Hepatocyte (in vitro differentiated cells): Measurements from ENCODE around the gene LIAS. TPM values are rescaled to one million over a fixed set of nuclear protein-coding genes. Genes with fewer than 3 reads are reported as not detected.

Experiments
- DNase-seq: peaks from one replicate; pipeline ENCODE4 v3.0.0-alpha.2; 2016; ENCODE audit warnings: low spot score
- H2AFZ ChIP-seq: fragments of 200-600 bp; sonication (generic); 2 replicates; pipeline ENCODE4 v1.6.0; 2016; ENCODE audit warnings: antibody characterized with exemption, mild to moderate bottlenecking
- H3K27ac ChIP-seq: fragments of 200-600 bp; sonication (generic); 2 replicates; pipeline ENCODE4 v1.5.1; 2016; ENCODE audit warnings: mild to moderate bottlenecking
- H3K27me3 ChIP-seq: fragments of 200-600 bp; sonication (generic); 2 replicates; pipeline ENCODE4 v1.6.1; 2016
- H3K36me3 ChIP-seq: fragments of 200-600 bp; sonication (generic); replicated peaks from 2 replicates; pipeline ENCODE4 v1.5.1; 2016; ENCODE audit warnings: low read depth; ENCODE audit not compliant: insufficient read depth
- H3K4me1 ChIP-seq: fragments of 200-600 bp; sonication (generic); 2 replicates; pipeline ENCODE4 v1.5.1; 2016; ENCODE audit warnings: mild to moderate bottlenecking, moderate library complexity; ENCODE audit not compliant: insufficient read depth
- H3K4me2 ChIP-seq: fragments of 200-600 bp; sonication (generic); 2 replicates; pipeline ENCODE4 v1.6.0; 2016
- H3K4me3 ChIP-seq: fragments of 200-600 bp; sonication (generic); 2 replicates; pipeline ENCODE4 v1.5.1; 2016; ENCODE audit warnings: mild to moderate bottlenecking
- H3K79me2 ChIP-seq: fragments of 200-600 bp; sonication (generic); 2 replicates; pipeline ENCODE4 v1.6.0; 2017; ENCODE audit warnings: mild to moderate bottlenecking
- H3K9me2 ChIP-seq: fragments of 200-600 bp; sonication (generic); replicated peaks from 2 replicates; pipeline ENCODE4 v1.6.0; 2017; ENCODE audit warnings: mild to moderate bottlenecking; ENCODE audit not compliant: insufficient read depth
- H3K9me3 ChIP-seq: fragments of 200-600 bp; sonication (generic); 2 replicates; pipeline ENCODE4 v1.5.1; 2016; ENCODE audit warnings: low read depth, mild to moderate bottlenecking
- H4K20me1 ChIP-seq: fragments of 200-600 bp; sonication (generic); 2 replicates; pipeline ENCODE4 v1.6.0; 2016; ENCODE audit warnings: mild to moderate bottlenecking; ENCODE audit not compliant: insufficient read depth, poor library complexity, severe bottlenecking
- EZH2 ChIP-seq: fragments of 200-600 bp; sonication (generic); IDR thresholded peaks from 2 replicates; pipeline ENCODE4 v1.6.1; 2016; ENCODE audit warnings: antibody characterized with exemption, mild to moderate bottlenecking, borderline replicate concordance
- EZH2phosphoT487 ChIP-seq: fragments of 200-600 bp; sonication (generic); IDR thresholded peaks from one replicate; pipeline ENCODE4 v1.6.1; 2018; ENCODE audit warnings: antibody characterized with exemption, mild to moderate bottlenecking, low read depth, moderate library complexity; ENCODE audit not compliant: unreplicated experiment, severe bottlenecking
- WGBS: methylation state at CpG from one replicate; pipeline ENCODE4 v1.1.6; 2016; ENCODE audit warnings: low lambda C conversion rate; ENCODE audit errors: missing lambda C conversion rate; 5-methylcytosine and 5-hydroxymethylcytosine counted together
- polyA plus RNA-seq: library from polyadenylated mRNA; unstranded; fragments of >200 nt; fragmentation: Nextera tagmentation; extraction: Ambion mirVana; gene quantifications from 2 replicates; pipeline ENCODE4 v1.2.1, GENCODE V29; 2016
- total RNA-seq: library from RNA; depleted of rRNA; stranded (reverse); fragments of >200 nt; gene quantifications from 2 replicates; pipeline ENCODE4 v1.2.3, GENCODE V29; 2014
- TF ChIP-seq, protein P1 (sequence below): fragments of 200-600 bp; sonication (generic); IDR thresholded peaks from 2 replicates; pipeline ENCODE4 v1.5.1; 2016; ENCODE audit warnings: antibody characterized with exemption, mild to moderate bottlenecking; ENCODE audit not compliant: poor library complexity

Gene LIAS
- total and polyA plus RNA-seq, 2 experiments from 2014 or later, result 10.3 to 12.3 TPM

- H3K27ac ChIP-seq, result peak overlapping the region; percentile 46
- peaks cover 6% of the 10 kb centered on the region for H4K20me1 ChIP-seq
- H2AFZ ChIP-seq, result no peak overlapping the region
- no peaks in the 10 kb centered on the region for H3K9me3 ChIP-seq
- no peak for TF ChIP-seq EZH2phosphoT487
- TF ChIP-seq, protein P1, sequence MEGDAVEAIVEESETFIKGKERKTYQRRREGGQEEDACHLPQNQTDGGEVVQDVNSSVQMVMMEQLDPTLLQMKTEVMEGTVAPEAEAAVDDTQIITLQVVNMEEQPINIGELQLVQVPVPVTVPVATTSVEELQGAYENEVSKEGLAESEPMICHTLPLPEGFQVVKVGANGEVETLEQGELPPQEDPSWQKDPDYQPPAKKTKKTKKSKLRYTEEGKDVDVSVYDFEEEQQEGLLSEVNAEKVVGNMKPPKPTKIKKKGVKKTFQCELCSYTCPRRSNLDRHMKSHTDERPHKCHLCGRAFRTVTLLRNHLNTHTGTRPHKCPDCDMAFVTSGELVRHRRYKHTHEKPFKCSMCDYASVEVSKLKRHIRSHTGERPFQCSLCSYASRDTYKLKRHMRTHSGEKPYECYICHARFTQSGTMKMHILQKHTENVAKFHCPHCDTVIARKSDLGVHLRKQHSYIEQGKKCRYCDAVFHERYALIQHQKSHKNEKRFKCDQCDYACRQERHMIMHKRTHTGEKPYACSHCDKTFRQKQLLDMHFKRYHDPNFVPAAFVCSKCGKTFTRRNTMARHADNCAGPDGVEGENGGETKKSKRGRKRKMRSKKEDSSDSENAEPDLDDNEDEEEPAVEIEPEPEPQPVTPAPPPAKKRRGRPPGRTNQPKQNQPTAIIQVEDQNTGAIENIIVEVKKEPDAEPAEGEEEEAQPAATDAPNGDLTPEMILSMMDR, result no peak
- TF ChIP-seq EZH2, result no peak
- H3K27me3 ChIP-seq, result no peaks in the 10 kb centered on the region
- no peak for DNase-seq
- H3K4me2 ChIP-seq, result no peak overlapping the region
- H3K79me2 ChIP-seq, result peaks cover 90% of the 10 kb centered on the region
- H3K4me3 ChIP-seq, result no peak overlapping the region
- WGBS, result 95% methylated on average over 2 of the region's 2 CpGs
- H3K4me1 ChIP-seq, result peaks cover 8% of the 10 kb centered on the region
- no peaks in the 10 kb centered on the region for H3K9me2 ChIP-seq
- peaks cover 6% of the 10 kb centered on the region for H3K36me3 ChIP-seq
Measured at GRCh38 chr4:39516407-39516966, 57.6 kb downstream of the LIAS start.

DNA sequence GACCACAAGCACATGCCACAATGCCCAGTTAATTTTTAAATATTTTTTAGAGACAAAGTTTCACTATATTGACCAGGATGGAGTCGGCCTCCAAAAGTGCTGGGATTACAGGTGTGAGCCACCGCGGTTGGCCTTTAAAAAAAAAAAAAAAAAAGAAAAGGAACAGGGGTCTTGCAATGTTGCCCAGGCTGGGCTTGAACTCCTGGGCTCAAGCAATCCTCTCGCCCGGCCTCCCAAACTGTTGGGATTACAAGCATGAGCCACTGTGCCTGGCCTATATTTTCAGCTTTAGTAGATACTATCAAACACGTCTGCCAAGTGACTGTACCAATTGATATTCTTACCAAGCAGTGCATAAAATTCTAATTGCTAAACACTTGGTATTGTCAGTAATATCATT lies 59.6 kb downstream of the LIAS start:
- Histone ChIP-seq H2AFZ (no peak overlapping the region), H3K36me3 (peaks cover 6% of the 10 kb centered on the region), H3K9me2 (no peaks in the 10 kb centered on the region), H3K4me2 (no peak overlapping the region), H3K4me3 (no peak overlapping the region), H4K20me1 (peaks cover 23% of the 10 kb centered on the region), H3K27ac (no peak overlapping the region), H3K4me1 (peaks cover 24% of the 10 kb centered on the region), H3K27me3 (no peaks in the 10 kb centered on the region), H3K9me3 (no peaks in the 10 kb centered on the region), H3K79me2 (peaks cover 91% of the 10 kb centered on the region)
- TF ChIP-seq EZH2 (no peak), EZH2phosphoT487 (no peak)
- TF ChIP-seq, protein P1, result no peak
- WGBS, result 96% methylated on average over 6 of the region's 6 CpGs
- no peak for DNase-seq

- H2AFZ ChIP-seq, result no peak overlapping the region
- no peaks in the 10 kb centered on the region for H3K9me3 ChIP-seq
- peak overlapping the region; percentile 12 for H3K27ac ChIP-seq
- WGBS, result 70% methylated on average over 5 of the region's 5 CpGs
- H4K20me1 ChIP-seq, result peaks cover 38% of the 10 kb centered on the region
- H3K79me2 ChIP-seq, result peaks cover 98% of the 10 kb centered on the region
- H3K36me3 ChIP-seq, result peaks cover 6% of the 10 kb centered on the region
- no peaks in the 10 kb centered on the region for H3K27me3 ChIP-seq
- H3K4me2 ChIP-seq, result peak overlapping the region; percentile 51
- H3K4me3 ChIP-seq, result no peak overlapping the region
- no peaks in the 10 kb centered on the region for H3K9me2 ChIP-seq
- peaks cover 29% of the 10 kb centered on the region for H3K4me1 ChIP-seq
- DNase-seq, result no peak
- no peak for TF ChIP-seq EZH2
- no peak for TF ChIP-seq EZH2phosphoT487
- TF ChIP-seq, protein P1, result no peak
Measured at GRCh38 chr4:39521253-39521919, 62.5 kb downstream of the LIAS start.
